Spleen (tissue), 11 donors: ENCODE results near the gene MCEMP1. TPM values are rescaled to one million over a fixed set of nuclear protein-coding genes. Genes with fewer than 3 reads are reported as not detected.

ENCODE experiments used
- DNase-seq: peaks from one replicate; pipeline ENCODE4 v3.0.0-alpha.2; 2020
- H3K27ac ChIP-seq, 8 donors: fragments of 200-600 bp; sonication (generic) in 7 of 8; 1 replicate in 4 of 8; 2 replicates in 4 of 8; pipeline versions ENCODE4 v1.5.0 to v1.8.0; 2016 to 2021; ENCODE audit warnings: inconsistent platforms in 4 of 8, mild to moderate bottlenecking in 4 of 8, moderate library complexity in 1 of 8
- H3K27me3 ChIP-seq, 7 donors: fragments of 200-600 bp; sonication (generic) in 6 of 7; replicated peaks in 1 of 7; 1 replicate in 4 of 7; 2 replicates in 3 of 7; pipeline versions ENCODE4 v1.5.0 to v1.8.0; 2016 to 2021; ENCODE audit warnings: inconsistent platforms in 3 of 7, mild to moderate bottlenecking in 1 of 7
- H3K36me3 ChIP-seq, 6 donors: fragments of 200-600 bp; sonication (generic) in 5 of 6; 1 replicate in 4 of 6; 2 replicates in 2 of 6; pipeline versions ENCODE4 v1.5.0 to v1.8.0; 2016 to 2021; ENCODE audit warnings: inconsistent platforms in 2 of 6
- H3K4me1 ChIP-seq, 6 donors: fragments of 200-600 bp; sonication (generic) in 5 of 6; 1 replicate in 3 of 6; 2 replicates in 3 of 6; pipeline versions ENCODE4 v1.5.0 to v1.8.0; 2016 to 2021; ENCODE audit warnings: inconsistent platforms in 3 of 6
- H3K4me3 ChIP-seq, 8 donors: fragments of 200-600 bp; sonication (generic) in 7 of 8; 1 replicate in 4 of 8; 2 replicates in 4 of 8; pipeline versions ENCODE4 v1.5.0 to v1.8.0; 2016 to 2021; ENCODE audit warnings: inconsistent platforms in 4 of 8, mild to moderate bottlenecking in 4 of 8, moderate library complexity in 2 of 8
- H3K9me3 ChIP-seq, 8 donors: fragments of 200-600 bp; sonication (generic) in 7 of 8; 1 replicate in 4 of 8; 2 replicates in 4 of 8; pipeline versions ENCODE4 v1.5.0 to v1.8.0; 2016 to 2021; ENCODE audit warnings: inconsistent platforms in 4 of 8
- POLR2A ChIP-seq, 3 donors: fragments of 450-650 bp; IDR thresholded peaks; one replicate each; pipeline ENCODE4 v1.5.1; 2017; ENCODE audit warnings: antibody characterized with exemption in 3 of 3, mild to moderate bottlenecking in 1 of 3
- POLR2AphosphoS5 ChIP-seq, 3 donors: sonication (generic); formaldehyde crosslinking; IDR thresholded peaks; one replicate each; pipeline ENCODE4 v1.5.1; 2017; ENCODE audit warnings: antibody characterized with exemption in 3 of 3
- whole genome bisulfite sequencing, 5 donors: extraction: QIAGEN DNeasy Blood & Tissue Kit in 3 of 5; methylation state at CpG; one replicate each; pipeline versions ENCODE4 v1.1.5 to v1.1.7; 2013 to 2018; 5-methylcytosine and 5-hydroxymethylcytosine counted together
- intact Hi-C: fragments of 100-400 bp; cut with DNase I; formaldehyde crosslinking; loops from one replicate; pipeline ENCODE4 v1.15.0; 2023; ENCODE audit warnings: low total_unique reads
- polyA plus RNA-seq, 3 donors: library from polyadenylated mRNA; stranded (reverse); fragments of 200-250 nt; gene quantifications; one replicate each; pipeline ENCODE4 v1.2.1, GENCODE V29; 2013
- total RNA-seq, 7 donors: library from RNA; depleted of rRNA in 3 of 7; stranded (reverse); fragments of >200 nt in 3 of 7; fragmentation: NEBNext Ultra II Directional in 4 of 7; extraction: Animal tissue kit (Norgen Biotek cat#: 25700) in 4 of 7; gene quantifications; one replicate each; pipeline versions ENCODE4 v1.1.0 to v1.2.1, GENCODE V29; 2016 to 2021
- TF ChIP-seq, protein P1 (sequence below), 11 experiments: fragments of 200-600 bp in 7 of 11; fragments of 450-650 bp in 4 of 11; sonication (generic) in 4 of 11; IDR thresholded peaks in 8 of 11; conservative IDR thresholded peaks in 3 of 11; 1 replicate in 7 of 11; 2 replicates in 4 of 11; pipeline versions ENCODE4 v1.4.0 to v1.8.0; 2016 to 2021; ENCODE audit warnings: antibody characterized with exemption in 11 of 11, inconsistent platforms in 4 of 11, mild to moderate bottlenecking in 1 of 11
- donor health status: healthy with polysubstance abuse.
- donor health status: DM: no; HTN: no; CAD: no; lungs with moderate emphysema.
- donor health status: DM: no; HTN: no; CAD: no.
- donor health status: Bipolar disorder and iron deficiency.
- donor health status: healthy.
- donor health status: DM: no; HTN: no; CAD: no.
- donor health status: DM: yes; HTN: yes; CAD: no.

MCEMP1 gene
- total and polyA plus RNA-seq, 10 donors: 3.9 to 95.6 (median 24.1) TPM

DNA sequence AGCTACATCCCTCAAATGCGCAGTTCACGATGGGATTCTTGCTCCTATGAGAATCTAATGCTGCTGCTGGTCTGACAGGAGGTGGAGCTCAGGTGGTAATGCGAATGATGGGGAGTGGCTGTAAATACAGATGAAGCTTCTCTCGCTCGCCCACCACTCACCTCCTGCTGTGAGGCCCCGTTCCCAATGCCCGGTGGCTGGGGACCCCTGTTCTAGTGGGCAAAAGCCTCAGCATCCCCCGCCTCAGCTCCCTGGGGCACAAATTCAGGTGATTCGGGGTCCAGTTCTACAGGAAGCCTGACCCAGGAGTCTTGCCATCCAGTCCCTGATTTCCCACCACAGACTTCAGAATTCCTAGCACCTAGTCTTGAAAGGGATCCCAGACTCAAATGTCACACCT, 4.4 kb upstream of the MCEMP1 start:
- TF ChIP-seq, protein P1, sequence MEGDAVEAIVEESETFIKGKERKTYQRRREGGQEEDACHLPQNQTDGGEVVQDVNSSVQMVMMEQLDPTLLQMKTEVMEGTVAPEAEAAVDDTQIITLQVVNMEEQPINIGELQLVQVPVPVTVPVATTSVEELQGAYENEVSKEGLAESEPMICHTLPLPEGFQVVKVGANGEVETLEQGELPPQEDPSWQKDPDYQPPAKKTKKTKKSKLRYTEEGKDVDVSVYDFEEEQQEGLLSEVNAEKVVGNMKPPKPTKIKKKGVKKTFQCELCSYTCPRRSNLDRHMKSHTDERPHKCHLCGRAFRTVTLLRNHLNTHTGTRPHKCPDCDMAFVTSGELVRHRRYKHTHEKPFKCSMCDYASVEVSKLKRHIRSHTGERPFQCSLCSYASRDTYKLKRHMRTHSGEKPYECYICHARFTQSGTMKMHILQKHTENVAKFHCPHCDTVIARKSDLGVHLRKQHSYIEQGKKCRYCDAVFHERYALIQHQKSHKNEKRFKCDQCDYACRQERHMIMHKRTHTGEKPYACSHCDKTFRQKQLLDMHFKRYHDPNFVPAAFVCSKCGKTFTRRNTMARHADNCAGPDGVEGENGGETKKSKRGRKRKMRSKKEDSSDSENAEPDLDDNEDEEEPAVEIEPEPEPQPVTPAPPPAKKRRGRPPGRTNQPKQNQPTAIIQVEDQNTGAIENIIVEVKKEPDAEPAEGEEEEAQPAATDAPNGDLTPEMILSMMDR (IDR thresholded peaks at IDR 0.05 in 8 of 11, conservative IDR thresholded peaks at IDR 0.05 in 3 of 11): no peak
- no peak for TF ChIP-seq POLR2AphosphoS5 (IDR thresholded peaks at IDR 0.05)
- no peak for TF ChIP-seq POLR2A (IDR thresholded peaks at IDR 0.05)
- no peak overlapping the region for H3K4me3 ChIP-seq
- WGBS, 5 donors: 55 to 76% (median 62%) methylated on average over 8 to 9 of the region's 9 CpGs
- peaks cover 0 to 75% (median 25%) of the 10 kb centered on the region in 7 donors for H3K27me3 ChIP-seq
- peaks cover 0 to 5% (median 0%) of the 10 kb centered on the region in 8 donors for H3K9me3 ChIP-seq
- intact Hi-C loops: no loop called here
- peak overlapping the region in 3 of 8 donors; percentile 85 to 98 (median 98) for H3K27ac ChIP-seq
- peaks cover 0 to 59% (median 20%) of the 10 kb centered on the region in 6 donors for H3K4me1 ChIP-seq
- H3K36me3 ChIP-seq: no peaks in the 10 kb centered on the region
- DNase-seq: no peak

DNA sequence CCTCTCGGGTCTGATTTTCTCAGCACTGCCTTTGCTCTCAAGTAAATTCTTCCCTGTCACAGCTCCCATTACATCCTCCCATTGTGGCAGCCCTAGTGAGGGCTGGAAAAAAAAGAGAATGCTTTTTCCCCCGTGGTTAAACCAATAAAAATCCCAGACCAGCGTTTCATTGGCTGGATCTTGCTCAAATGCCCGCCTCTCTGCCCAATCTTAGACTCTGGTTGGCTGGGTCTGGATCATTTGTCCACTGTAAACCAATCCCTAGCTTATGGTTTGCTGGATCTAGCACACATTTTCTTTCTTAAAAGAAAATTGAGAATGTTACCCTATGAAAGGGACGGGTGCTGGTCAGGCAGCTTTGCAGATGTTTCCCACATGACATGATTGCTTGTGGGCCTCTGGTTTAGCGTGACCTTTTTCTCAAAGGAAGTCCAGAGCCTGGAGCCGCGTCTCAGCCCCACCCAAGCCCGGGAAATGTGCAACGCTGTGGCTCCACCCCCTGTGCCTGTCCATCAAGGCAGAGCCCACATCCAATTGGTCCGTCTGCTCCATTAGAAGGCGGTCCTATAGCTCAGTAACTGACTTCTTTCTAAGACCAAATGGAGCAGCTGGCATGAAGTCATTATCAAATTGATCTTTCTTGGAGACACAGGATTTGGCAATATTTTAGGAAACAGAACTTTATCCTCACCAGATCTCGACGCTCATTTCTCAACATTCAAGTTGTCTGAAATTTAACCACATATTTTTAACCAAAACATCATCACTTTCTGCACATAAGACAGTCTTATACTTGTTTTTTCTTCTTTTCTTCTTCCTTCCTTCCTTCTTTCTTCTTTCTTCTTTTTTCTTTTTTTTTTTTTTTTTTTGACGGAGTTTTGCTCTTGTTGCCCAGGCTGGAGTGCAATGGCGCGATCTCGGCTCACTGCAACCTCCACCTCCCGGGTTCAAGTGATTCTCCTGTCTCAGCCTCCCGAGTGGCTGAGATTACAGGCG, 2.6 kb upstream of the MCEMP1 start:
- no peak for TF ChIP-seq POLR2AphosphoS5 (IDR thresholded peaks at IDR 0.05)
- TF ChIP-seq, protein P1 (IDR thresholded peaks at IDR 0.05 in 8 of 11, conservative IDR thresholded peaks at IDR 0.05 in 3 of 11): no peak
- Histone ChIP-seq H3K27me3 (peaks cover 0 to 77% (median 24%) of the 10 kb centered on the region in 7 donors), H3K9me3 (peaks cover 0 to 5% (median 0%) of the 10 kb centered on the region in 8 donors), H3K4me3 (peak overlapping the region in 1 of 8 donors; percentile 22), H3K4me1 (peaks cover 0 to 66% (median 24%) of the 10 kb centered on the region in 6 donors), H3K27ac (peak overlapping the region in 6 of 8 donors; percentile 22 to 98 (median 81)), H3K36me3 (no peaks in the 10 kb centered on the region)
- 52 to 60% (median 54%) methylated on average over 20 to 21 of the region's 21 CpGs for WGBS, 5 donors
- peak; percentile 91 for DNase-seq
- intact Hi-C loops: no loop called here

DNA sequence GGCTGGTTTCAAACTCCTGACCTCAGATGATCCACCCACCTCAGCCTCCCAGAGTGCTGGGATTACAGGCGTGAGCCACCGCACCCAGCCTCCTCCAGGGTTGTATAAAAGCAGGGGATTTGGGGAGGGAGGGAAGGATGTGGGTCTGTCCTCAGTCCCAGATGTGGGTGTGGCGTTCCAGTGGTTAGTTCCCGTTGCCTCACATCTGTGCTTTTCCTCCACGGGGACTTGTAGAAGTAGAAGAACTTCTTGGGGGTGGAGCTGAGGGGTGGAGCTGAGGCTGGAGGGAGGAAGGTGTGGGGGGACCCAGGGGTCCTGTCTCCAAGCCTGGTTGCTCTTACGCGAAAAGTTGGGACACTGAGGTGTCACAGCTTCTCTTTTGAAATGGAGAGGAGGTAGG, 514 bp upstream of the MCEMP1 start:
- Histone ChIP-seq H3K4me3 (peak overlapping the region in 4 of 8 donors; percentile 3 to 96 (median 56)), H3K27ac (peak overlapping the region in 7 of 8 donors; percentile 54 to 98 (median 81)), H3K4me1 (peaks cover 4 to 67% (median 35%) of the 10 kb centered on the region in 6 donors), H3K27me3 (peaks cover 0 to 65% (median 16%) of the 10 kb centered on the region in 7 donors), H3K36me3 (no peaks in the 10 kb centered on the region), H3K9me3 (peaks cover 0 to 5% (median 0%) of the 10 kb centered on the region in 8 donors)
- 4 to 25% (median 8%) methylated on average over 7 of the region's 7 CpGs for WGBS, 5 donors
- intact Hi-C loops: no loop called here
- TF ChIP-seq, protein P1 (IDR thresholded peaks at IDR 0.05 in 8 of 11, conservative IDR thresholded peaks at IDR 0.05 in 3 of 11): no peak
- no peak for TF ChIP-seq POLR2AphosphoS5 (IDR thresholded peaks at IDR 0.05)
- no peak for TF ChIP-seq POLR2A (IDR thresholded peaks at IDR 0.05)
- DNase-seq: peak; percentile 70
